A549 (cell line): ENCODE results near the gene SLC16A9. TPM values are rescaled to one million over a fixed set of nuclear protein-coding genes. Genes with fewer than 3 reads are reported as not detected.
A peak's percentile ranks its signal among the peaks of the same experiment; 100 is the strongest.

Experiments used
- ATAC-seq, 2 experiments: fragments of 200-7000 bp in 1 of 2; fragments of >200 bp in 1 of 2; cut with Nextera tagmentation in 1 of 2; cut with Tn5 transposase in 1 of 2; 3 replicates each; pipeline versions ENCODE4 v1.8.0 to v1.9.1; 2018 to 2020; ENCODE audit warnings: mild to moderate bottlenecking in 1 of 2, moderate library complexity in 1 of 2
- CTCF ChIA-PET: fragments of 300-600 bp; sonication (Branson Sonifier 250); formaldehyde crosslinking; extraction: SDS; loops from one replicate; lab custom pipeline; 2021; ENCODE audit warnings: antibody characterized with exemption, inconsistent platforms; lab: Yijun Ruan, JAX
- POLR2A ChIA-PET: fragments of 350-600 bp; formaldehyde crosslinking; extraction: SDS; loops from one replicate; lab custom pipeline; 2021; ENCODE audit warnings: antibody characterized with exemption, inconsistent platforms; lab: Yijun Ruan, JAX
- DNase-seq, 2 experiments: peaks; one replicate each; pipeline versions ENCODE4 v3.0.0 to v3.0.0-alpha.2; 2011 to 2016; ENCODE audit warnings: low read depth in 1 of 2, low spot score in 1 of 2
- FAIRE-seq: peaks from 2 replicates; lab custom pipeline; 2011; peaks lifted over from hg19 to GRCh38; lab: Jason Lieb, UNC
- H3K27ac ChIP-seq, 2 experiments: fragments of >200 bp; sonication (Bioruptor Twin); formaldehyde crosslinking; 3 replicates each; pipeline ENCODE4 v1.5.1; 2016 to 2017
- H3K4me1 ChIP-seq: fragments of >200 bp; sonication (Bioruptor Twin); formaldehyde crosslinking; 3 replicates; pipeline ENCODE4 v1.6.1; 2016
- H3K4me2 ChIP-seq: fragments of >200 bp; sonication (Bioruptor Twin); formaldehyde crosslinking; 3 replicates; pipeline ENCODE4 v1.6.1; 2016
- H3K4me3 ChIP-seq: fragments of >200 bp; sonication (Bioruptor Twin); formaldehyde crosslinking; 3 replicates; pipeline ENCODE4 v1.5.1; 2016
- H3K9me3 ChIP-seq: fragments of >200 bp; sonication (Bioruptor Twin); formaldehyde crosslinking; 3 replicates; pipeline ENCODE4 v1.6.1; 2016
- BHLHE40 ChIP-seq: IDR thresholded peaks from 2 replicates; pipeline ENCODE4 v1.6.1; 2012; ENCODE audit warnings: low read depth, low read length, inconsistent platforms
- CBX8 ChIP-seq: fragments of 200-600 bp; sonication (generic); IDR thresholded peaks from 2 replicates; pipeline ENCODE4 v1.6.1; 2016
- CHD4 ChIP-seq: fragments of 200-600 bp; sonication (generic); IDR thresholded peaks from 2 replicates; pipeline ENCODE4 v1.6.1; 2016; ENCODE audit warnings: antibody characterized with exemption, mild to moderate bottlenecking, borderline replicate concordance
- EHF ChIP-seq: fragments of 250-450 bp; sonication (Bioruptor Pico); IDR thresholded peaks from 2 replicates; pipeline ENCODE4 v1.5.0; 2020; ENCODE audit warnings: mild to moderate bottlenecking
- HES2 ChIP-seq: fragments of >200 bp; sonication (Bioruptor Twin); formaldehyde crosslinking; IDR thresholded peaks from 2 replicates; pipeline ENCODE4 v1.6.1; 2016
- JUN ChIP-seq, 2 experiments: fragments of >200 bp; sonication (Bioruptor Twin); formaldehyde crosslinking; IDR thresholded peaks; 2 replicates in 1 of 2; 3 replicates in 1 of 2; pipeline ENCODE4 v1.6.1; 2016 to 2017
- JUNB ChIP-seq: fragments of >200 bp; sonication (Bioruptor Twin); formaldehyde crosslinking; IDR thresholded peaks from 2 replicates; pipeline ENCODE4 v1.6.1; 2016
- NPAS2 ChIP-seq: fragments of 250-450 bp; sonication (Bioruptor Pico); IDR thresholded peaks from 2 replicates; pipeline ENCODE4 v1.8.0; 2022; ENCODE audit warnings: mild to moderate bottlenecking, moderate library complexity, borderline replicate concordance
- NR3C1 ChIP-seq: fragments of >200 bp; sonication (Bioruptor Twin); formaldehyde crosslinking; IDR thresholded peaks from 3 replicates; pipeline ENCODE4 v1.6.1; 2017
- PBX3 ChIP-seq: IDR thresholded peaks from 2 replicates; pipeline ENCODE4 v1.6.1; 2012
- PHF8 ChIP-seq: fragments of 200-600 bp; sonication (generic); IDR thresholded peaks from 2 replicates; pipeline ENCODE4 v1.6.1; 2016; ENCODE audit warnings: low read depth, mild to moderate bottlenecking, antibody characterized with exemption, moderate library complexity, borderline replicate concordance
- RAD21 ChIP-seq, 2 experiments: fragments of >200 bp in 1 of 2; sonication (Bioruptor Twin) in 1 of 2; formaldehyde crosslinking in 1 of 2; IDR thresholded peaks in 1 of 2; conservative IDR thresholded peaks in 1 of 2; 2 replicates in 1 of 2; 3 replicates in 1 of 2; pipeline ENCODE4 v1.6.1; 2012 to 2018; ENCODE audit warnings: inconsistent platforms in 1 of 2
- RARB ChIP-seq: fragments of 250-450 bp; sonication (Bioruptor Pico); IDR thresholded peaks from 2 replicates; pipeline ENCODE4 v1.8.0; 2021; ENCODE audit warnings: mild to moderate bottlenecking, moderate library complexity
- SMC3 ChIP-seq: fragments of >200 bp; sonication (Bioruptor Twin); formaldehyde crosslinking; IDR thresholded peaks from 3 replicates; pipeline ENCODE4 v1.6.1; 2018; ENCODE audit warnings: inconsistent platforms
- ZC3H11A ChIP-seq: fragments of 450-650 bp; IDR thresholded peaks from 2 replicates; pipeline ENCODE4 v1.6.1; 2014; ENCODE audit warnings: antibody characterized with exemption, mild to moderate bottlenecking
- WGBS: methylation state at CpG from one replicate; pipeline ENCODE4 v1.1.6; 2017; ENCODE audit errors: missing lambda C conversion rate; 5-methylcytosine and 5-hydroxymethylcytosine counted together
- polyA plus RNA-seq, 4 experiments: library from polyadenylated mRNA; depleted of rRNA in 3 of 4; stranded (reverse); fragments of >200 nt; fragmentation: RNase III in 1 of 4; extraction: RNeasy Plus Mini Kit Qiagen cat#74134 plus additional on column Dnase treatment in 1 of 4; gene quantifications; 2 replicates in 3 of 4; 3 replicates in 1 of 4; pipeline ENCODE4 v1.2.3, GENCODE V29; 2011 to 2017
- TF ChIP-seq, protein P1 (sequence below): fragments of >200 bp; sonication (Bioruptor Twin); formaldehyde crosslinking; IDR thresholded peaks from 3 replicates; pipeline ENCODE4 v1.5.1; 2016
- TF ChIP-seq, protein P2 (sequence below): IDR thresholded peaks from 2 replicates; pipeline ENCODE4 v1.6.1; 2012
- TF ChIP-seq, protein P3 (sequence below): fragments of 200-600 bp; sonication (generic); IDR thresholded peaks from 2 replicates; pipeline ENCODE4 v1.6.1; 2016; ENCODE audit warnings: antibody characterized with exemption, mild to moderate bottlenecking, moderate library complexity

SLC16A9 gene
- polyA plus RNA-seq, 2 of the 4 experiments (the other 2 are of a cell fraction), result 0.04 to 0.49 TPM

DNA sequence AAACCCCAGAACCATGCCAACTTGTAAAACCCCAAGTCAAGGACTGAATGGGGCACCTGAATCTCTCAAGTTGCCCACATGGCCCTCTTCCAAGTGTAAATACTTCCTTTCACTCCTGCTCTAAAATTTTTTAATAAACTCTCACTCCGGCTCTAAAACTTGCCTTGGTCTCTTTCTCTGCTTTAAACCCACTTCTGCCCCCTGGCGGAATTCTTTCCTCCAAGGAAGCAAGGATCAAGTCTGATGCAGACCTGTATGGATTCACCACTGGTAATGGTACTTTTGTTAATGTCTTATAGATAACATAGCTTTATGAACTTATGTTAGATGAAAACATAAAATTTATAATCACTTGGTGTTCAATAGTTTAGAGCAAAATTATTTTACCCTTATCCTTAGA, 33.8 kb downstream of the SLC16A9 start:
- no peak for FAIRE-seq
- H3K4me3 ChIP-seq, result no peak overlapping the region
- peak in 1 of 2 experiments; percentile 35 for DNase-seq
- TF ChIP-seq EHF (CRISPR knock-in tag), result no peak
- no peak for TF ChIP-seq HES2
- TF ChIP-seq, protein P1, sequence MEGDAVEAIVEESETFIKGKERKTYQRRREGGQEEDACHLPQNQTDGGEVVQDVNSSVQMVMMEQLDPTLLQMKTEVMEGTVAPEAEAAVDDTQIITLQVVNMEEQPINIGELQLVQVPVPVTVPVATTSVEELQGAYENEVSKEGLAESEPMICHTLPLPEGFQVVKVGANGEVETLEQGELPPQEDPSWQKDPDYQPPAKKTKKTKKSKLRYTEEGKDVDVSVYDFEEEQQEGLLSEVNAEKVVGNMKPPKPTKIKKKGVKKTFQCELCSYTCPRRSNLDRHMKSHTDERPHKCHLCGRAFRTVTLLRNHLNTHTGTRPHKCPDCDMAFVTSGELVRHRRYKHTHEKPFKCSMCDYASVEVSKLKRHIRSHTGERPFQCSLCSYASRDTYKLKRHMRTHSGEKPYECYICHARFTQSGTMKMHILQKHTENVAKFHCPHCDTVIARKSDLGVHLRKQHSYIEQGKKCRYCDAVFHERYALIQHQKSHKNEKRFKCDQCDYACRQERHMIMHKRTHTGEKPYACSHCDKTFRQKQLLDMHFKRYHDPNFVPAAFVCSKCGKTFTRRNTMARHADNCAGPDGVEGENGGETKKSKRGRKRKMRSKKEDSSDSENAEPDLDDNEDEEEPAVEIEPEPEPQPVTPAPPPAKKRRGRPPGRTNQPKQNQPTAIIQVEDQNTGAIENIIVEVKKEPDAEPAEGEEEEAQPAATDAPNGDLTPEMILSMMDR, result peak; percentile 30; the same call in 1 of the 3 replicates
- TF ChIP-seq JUN (IDR thresholded peaks at IDR 0.05), result no peak
- no peak for TF ChIP-seq ZC3H11A
- TF ChIP-seq CBX8, result no peak
- no peak for TF ChIP-seq NPAS2 (CRISPR knock-in tag)
- TF ChIP-seq BHLHE40, result no peak
- peak; percentile 30; the same call in 1 of the 3 replicates for TF ChIP-seq SMC3
- no peaks in the 10 kb centered on the region for H3K9me3 ChIP-seq
- H3K4me2 ChIP-seq, result no peak overlapping the region
- H3K27ac ChIP-seq, result no peak overlapping the region
- ChIA-PET POLR2A (no interaction called here), CTCF (interaction anchor here (0.7 to 2.4 kb wide), 2 partner anchors 34 to 81 kb away, joined by 3 to 7 read pairs; partner anchors contain the start of gene SLC16A9)
- no peaks in the 10 kb centered on the region for H3K4me1 ChIP-seq
- ATAC-seq, result 0 out of 6 replicates have a peak, but pooled peaks of 1 of the 2 experiments have one; percentile 44
- 18% methylated on average over 2 of the region's 2 CpGs for WGBS

DNA sequence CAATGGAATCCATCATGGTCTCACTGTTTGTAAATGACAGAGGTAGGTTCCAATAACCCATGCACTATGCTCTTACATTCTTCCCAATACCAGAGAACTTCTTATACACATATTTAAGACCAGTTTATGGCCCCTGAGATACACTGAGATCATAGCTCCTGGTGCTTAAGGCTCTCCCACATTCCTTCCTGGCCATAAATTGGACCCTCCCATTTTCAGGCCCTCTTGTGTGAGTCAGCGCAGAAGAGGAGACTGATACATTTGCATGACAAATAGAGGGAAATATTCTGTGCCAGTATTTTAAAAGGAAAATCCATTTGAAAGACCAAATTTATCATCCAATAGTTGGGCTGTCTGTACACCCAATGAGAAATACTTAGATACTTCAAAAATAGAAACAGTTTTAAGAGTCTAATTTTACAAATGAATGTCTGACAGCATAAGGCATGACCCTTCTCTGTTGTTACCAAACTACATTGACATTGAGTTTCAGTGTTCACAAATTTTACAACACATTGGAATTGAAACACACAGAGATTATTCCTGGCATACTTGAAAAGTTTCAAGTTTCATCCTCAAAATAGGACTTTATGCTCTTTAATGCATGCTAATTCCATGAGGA, 35.3 kb downstream of the SLC16A9 start:
- CTCF ChIA-PET, result interaction anchor here (1.0 to 2.4 kb wide), 2 partner anchors 35 to 48 kb away, joined by 4 to 7 read pairs; partner anchors contain the start of gene SLC16A9
- TF ChIP-seq, protein P2, sequence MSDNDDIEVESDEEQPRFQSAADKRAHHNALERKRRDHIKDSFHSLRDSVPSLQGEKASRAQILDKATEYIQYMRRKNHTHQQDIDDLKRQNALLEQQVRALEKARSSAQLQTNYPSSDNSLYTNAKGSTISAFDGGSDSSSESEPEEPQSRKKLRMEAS, result no peak
- TF ChIP-seq BHLHE40 (no peak), CHD4 (no peak), JUNB (no peak)
- TF ChIP-seq, all 56 proteins: peak for 0
- no peaks in the 10 kb centered on the region for H3K9me3 ChIP-seq
- 74% methylated on average over 1 of the region's 1 CpG for WGBS
- no peak for ATAC-seq
- FAIRE-seq, result no peak
- no peak overlapping the region for H3K27ac ChIP-seq
- POLR2A ChIA-PET, result no interaction called here
- H3K4me3 ChIP-seq, result no peak overlapping the region
- H3K4me2 ChIP-seq, result no peak overlapping the region
- no peaks in the 10 kb centered on the region for H3K4me1 ChIP-seq
- no peak for DNase-seq

DNA sequence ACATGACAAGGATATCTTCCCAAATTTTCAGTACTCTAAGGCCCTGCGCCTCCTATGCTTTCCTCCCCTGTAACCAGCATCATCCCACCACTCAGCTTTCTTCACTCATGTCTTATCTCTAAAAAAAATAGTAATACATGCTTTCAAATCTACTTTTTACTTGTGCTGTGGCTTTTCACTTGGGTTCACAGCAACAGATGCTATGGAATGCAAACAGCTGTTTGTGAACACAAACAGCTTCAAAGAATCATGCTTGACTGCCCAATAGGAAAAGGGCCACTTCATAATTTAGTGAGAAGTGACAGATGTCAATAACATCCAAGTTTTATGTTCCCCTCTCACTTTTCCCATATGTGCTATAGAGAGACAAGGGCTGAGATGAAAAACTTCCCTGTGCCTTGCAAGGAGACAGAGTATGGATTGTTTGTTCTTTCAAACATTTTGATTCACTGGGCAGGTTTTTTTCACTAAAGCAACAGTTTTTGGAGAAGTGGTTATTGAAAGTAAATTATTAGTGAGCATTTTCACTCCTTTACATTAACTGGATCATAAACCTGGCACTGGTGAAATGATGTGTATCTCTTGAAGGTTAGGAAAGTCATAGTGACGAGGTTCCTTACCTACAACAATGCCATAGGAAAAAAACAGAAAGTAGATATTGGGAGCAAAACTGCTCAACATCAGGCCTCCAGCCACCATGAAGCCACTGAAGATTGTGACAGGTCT, 37.3 kb downstream of the SLC16A9 start:
- CTCF ChIA-PET, result no interaction called here

More for the DNA sequence above, 37.3 kb downstream of the SLC16A9 start:
- H3K27ac ChIP-seq, result no peak overlapping the region
- TF ChIP-seq JUN (IDR thresholded peaks at IDR 0.05) (no peak), PHF8 (no peak), RAD21 (conservative IDR thresholded peaks at IDR 0.05 in 1 of 2, IDR thresholded peaks at IDR 0.05 in 1 of 2) (no peak), HES2 (no peak), NR3C1 (no peak), SMC3 (no peak), RARB (CRISPR knock-in tag) (no peak), PBX3 (no peak)
- TF ChIP-seq, protein P3, sequence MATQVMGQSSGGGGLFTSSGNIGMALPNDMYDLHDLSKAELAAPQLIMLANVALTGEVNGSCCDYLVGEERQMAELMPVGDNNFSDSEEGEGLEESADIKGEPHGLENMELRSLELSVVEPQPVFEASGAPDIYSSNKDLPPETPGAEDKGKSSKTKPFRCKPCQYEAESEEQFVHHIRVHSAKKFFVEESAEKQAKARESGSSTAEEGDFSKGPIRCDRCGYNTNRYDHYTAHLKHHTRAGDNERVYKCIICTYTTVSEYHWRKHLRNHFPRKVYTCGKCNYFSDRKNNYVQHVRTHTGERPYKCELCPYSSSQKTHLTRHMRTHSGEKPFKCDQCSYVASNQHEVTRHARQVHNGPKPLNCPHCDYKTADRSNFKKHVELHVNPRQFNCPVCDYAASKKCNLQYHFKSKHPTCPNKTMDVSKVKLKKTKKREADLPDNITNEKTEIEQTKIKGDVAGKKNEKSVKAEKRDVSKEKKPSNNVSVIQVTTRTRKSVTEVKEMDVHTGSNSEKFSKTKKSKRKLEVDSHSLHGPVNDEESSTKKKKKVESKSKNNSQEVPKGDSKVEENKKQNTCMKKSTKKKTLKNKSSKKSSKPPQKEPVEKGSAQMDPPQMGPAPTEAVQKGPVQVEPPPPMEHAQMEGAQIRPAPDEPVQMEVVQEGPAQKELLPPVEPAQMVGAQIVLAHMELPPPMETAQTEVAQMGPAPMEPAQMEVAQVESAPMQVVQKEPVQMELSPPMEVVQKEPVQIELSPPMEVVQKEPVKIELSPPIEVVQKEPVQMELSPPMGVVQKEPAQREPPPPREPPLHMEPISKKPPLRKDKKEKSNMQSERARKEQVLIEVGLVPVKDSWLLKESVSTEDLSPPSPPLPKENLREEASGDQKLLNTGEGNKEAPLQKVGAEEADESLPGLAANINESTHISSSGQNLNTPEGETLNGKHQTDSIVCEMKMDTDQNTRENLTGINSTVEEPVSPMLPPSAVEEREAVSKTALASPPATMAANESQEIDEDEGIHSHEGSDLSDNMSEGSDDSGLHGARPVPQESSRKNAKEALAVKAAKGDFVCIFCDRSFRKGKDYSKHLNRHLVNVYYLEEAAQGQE, result no peak
- TF ChIP-seq, protein P1, result no peak
- TF ChIP-seq, all 56 proteins: peak for 0
- Histone ChIP-seq H3K4me3 (no peak overlapping the region), H3K4me2 (no peak overlapping the region), H3K9me3 (no peaks in the 10 kb centered on the region), H3K4me1 (no peaks in the 10 kb centered on the region)
- FAIRE-seq (no peak), DNase-seq (no peak), ATAC-seq (no peak)
- POLR2A ChIA-PET, result no interaction called here
- WGBS, result 43% methylated on average over 2 of the region's 2 CpGs
